H1 (cell line): ENCODE data around the gene CMTM2. TPM values are rescaled to one million over a fixed set of nuclear protein-coding genes. Genes with fewer than 3 reads are reported as not detected.

Experiments used
- POLR2AphosphoS5 ChIP-seq: IDR thresholded peaks from 2 replicates; pipeline ENCODE4 v1.6.1; 2011; ENCODE audit warnings: low read depth, low read length
- TCF12 ChIP-seq: IDR thresholded peaks from 2 replicates; pipeline ENCODE4 v1.6.1; 2011; ENCODE audit warnings: low read depth, mild to moderate bottlenecking, low read length
- polyA plus RNA-seq, 7 experiments: library from polyadenylated mRNA; depleted of rRNA in 3 of 7; stranded (reverse) in 5 of 7; unstranded in 2 of 7; fragments of >200 nt in 5 of 7; fragments of 200-250 nt in 2 of 7; gene quantifications; 1 replicate in 5 of 7; 2 replicates in 1 of 7; 4 replicates in 1 of 7; pipeline versions ENCODE4 v1.2.1 to v1.2.3, GENCODE V29; 2011 to 2013; ENCODE audit warnings: missing spikeins in 2 of 7, mixed read lengths in 2 of 7
- total RNA-seq: library from RNA; stranded (reverse); fragmentation: NEBNext Ultra II Directional; extraction: Animal tissue kit (Norgen Biotek cat#: 25700); gene quantifications from 2 replicates; pipeline ENCODE4 v1.2.1, GENCODE V29; 2021

The CMTM2 gene
- total and polyA plus RNA-seq, 2 of the 8 experiments (the other 6 are each of a cell fraction or from before 2014, with no cell fraction given) = not detected

DNA sequence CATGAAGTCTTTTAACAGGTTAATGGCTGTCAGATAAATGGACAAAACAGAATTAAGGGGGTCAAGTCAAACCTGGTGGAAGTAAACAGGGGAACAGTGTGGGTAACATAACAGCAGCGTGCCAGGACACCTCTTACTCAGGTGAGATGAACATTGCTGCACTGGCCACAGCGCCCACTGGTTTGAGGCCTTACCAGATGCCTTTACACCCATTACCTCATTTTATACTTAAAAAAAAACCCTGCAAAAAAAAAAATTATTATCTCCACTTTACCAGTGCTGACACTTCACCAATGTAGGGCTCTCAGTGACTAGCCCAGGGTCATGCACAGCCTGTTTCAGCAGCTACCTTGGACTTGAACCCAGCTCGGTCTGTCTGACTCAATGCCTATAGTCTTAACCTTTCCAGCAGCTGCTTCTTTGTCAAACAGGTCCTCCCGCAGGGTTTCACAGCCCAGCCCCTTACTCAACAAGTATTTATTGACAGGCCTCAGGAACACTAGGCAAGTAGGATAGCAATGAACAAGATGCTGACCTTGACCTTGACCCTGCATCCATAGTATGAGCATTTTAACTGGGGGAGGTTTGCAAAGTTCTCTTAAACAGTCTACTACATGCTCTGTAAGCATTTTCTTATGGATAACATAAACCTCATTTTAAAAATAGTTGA lies 55.4 kb downstream of the CMTM2 start (continued):
- no peak for TF ChIP-seq TCF12
- TF ChIP-seq POLR2AphosphoS5 = no peak
